Sigmoid colon (tissue), 7 donors: ENCODE results near the gene IGLL5. TPM values are rescaled to one million over a fixed set of nuclear protein-coding genes. Genes with fewer than 3 reads are reported as not detected.

Source experiments
- DNase-seq: peaks from one replicate; pipeline ENCODE4 v3.0.0-alpha.2; 2019
- H3K27ac ChIP-seq, 4 donors: fragments of 200-600 bp; sonication (generic); one replicate each; pipeline ENCODE4 v1.5.1; 2016 to 2019; ENCODE audit warnings: mild to moderate bottlenecking in 1 of 4
- H3K27me3 ChIP-seq, 3 donors: fragments of 200-600 bp; sonication (generic); one replicate each; pipeline ENCODE4 v1.5.1; 2019; ENCODE audit warnings: mild to moderate bottlenecking in 1 of 3
- H3K36me3 ChIP-seq, 4 donors: fragments of 200-600 bp; sonication (generic); one replicate each; pipeline ENCODE4 v1.5.1; 2016 to 2019
- H3K4me1 ChIP-seq, 4 donors: fragments of 200-600 bp; sonication (generic); one replicate each; pipeline ENCODE4 v1.5.1; 2017 to 2019
- H3K4me3 ChIP-seq, 4 donors: fragments of 200-600 bp; sonication (generic); one replicate each; pipeline ENCODE4 v1.5.1; 2017 to 2019; ENCODE audit warnings: mild to moderate bottlenecking in 2 of 4, moderate library complexity in 1 of 4
- H3K9me3 ChIP-seq, 4 donors: fragments of 200-600 bp in 3 of 4; sonication (generic) in 3 of 4; one replicate each; pipeline versions ENCODE4 v1.5.1 to v1.6.1; 2013 to 2019
- CTCF ChIP-seq, 4 experiments: fragments of 450-650 bp in 3 of 4; fragments of 200-600 bp in 1 of 4; IDR thresholded peaks; one replicate each; pipeline ENCODE4 v1.5.1; 2016 to 2019; ENCODE audit warnings: antibody characterized with exemption in 4 of 4, mild to moderate bottlenecking in 3 of 4, moderate library complexity in 2 of 4
- EP300 ChIP-seq, 4 donors: sonication (generic); formaldehyde crosslinking; IDR thresholded peaks; one replicate each; pipeline ENCODE4 v1.6.1; 2017; ENCODE audit warnings: antibody characterized with exemption in 4 of 4
- POLR2A ChIP-seq, 2 donors: fragments of 450-650 bp; IDR thresholded peaks; one replicate each; pipeline ENCODE4 v1.6.1; 2016; ENCODE audit warnings: antibody characterized with exemption in 2 of 2, mild to moderate bottlenecking in 2 of 2, moderate library complexity in 2 of 2
- POLR2AphosphoS5 ChIP-seq, 4 donors: sonication (generic); formaldehyde crosslinking; IDR thresholded peaks; one replicate each; pipeline ENCODE4 v1.6.1; 2017; ENCODE audit warnings: antibody characterized with exemption in 4 of 4
- WGBS, 2 donors: extraction: QIAGEN DNeasy Blood & Tissue Kit; methylation state at CpG; one replicate each; pipeline ENCODE4 v1.1.7; 2013; 5-methylcytosine and 5-hydroxymethylcytosine counted together
- intact Hi-C: fragments of 100-400 bp; cut with DNase I; formaldehyde crosslinking; loops from one replicate; pipeline ENCODE4 v1.15.1; 2023
- polyA plus RNA-seq, 3 donors: library from polyadenylated mRNA; stranded (reverse); fragments of 200-250 nt; gene quantifications; one replicate each; pipeline ENCODE4 v1.2.3, GENCODE V29; 2013
- total RNA-seq, 4 donors: library from RNA; depleted of rRNA; stranded (reverse); fragments of >200 nt; gene quantifications; one replicate each; pipeline ENCODE4 v1.1.0, GENCODE V29; 2016
- donor health status: healthy with polysubstance abuse.
- donor health status: Bipolar disorder and iron deficiency.
- donor health status: healthy.

The IGLL5 gene
- total and polyA plus RNA-seq, 7 donors, result 0.99 to 39.6 (median 14.2) TPM; not detected in 3

GRCh38 chr22:22881116-22882000, 6.3 kb upstream of the IGLL5 start:
- intact Hi-C loops, result no loop called here
- no peaks in the 10 kb centered on the region for H3K27me3 ChIP-seq
- H3K27ac ChIP-seq, result no peak overlapping the region
- H3K4me1 ChIP-seq, result no peaks in the 10 kb centered on the region
- 74 to 77% methylated on average over 10 of the region's 10 CpGs for WGBS, 2 donors
- DNase-seq, result no peak
- TF ChIP-seq POLR2A (IDR thresholded peaks at IDR 0.05) (no peak), EP300 (IDR thresholded peaks at IDR 0.05) (no peak), CTCF (IDR thresholded peaks at IDR 0.05) (no peak), POLR2AphosphoS5 (IDR thresholded peaks at IDR 0.05) (no peak)
- H3K9me3 ChIP-seq, result no peaks in the 10 kb centered on the region
- H3K36me3 ChIP-seq, result no peaks in the 10 kb centered on the region
- no peak overlapping the region for H3K4me3 ChIP-seq

GRCh38 chr22:22882033-22882717, 5.4 kb upstream of the IGLL5 start:
- H3K4me3 ChIP-seq, result no peak overlapping the region
- no peaks in the 10 kb centered on the region for H3K27me3 ChIP-seq
- no peaks in the 10 kb centered on the region for H3K36me3 ChIP-seq
- TF ChIP-seq POLR2AphosphoS5 (IDR thresholded peaks at IDR 0.05) (no peak), EP300 (IDR thresholded peaks at IDR 0.05) (no peak), POLR2A (IDR thresholded peaks at IDR 0.05) (no peak), CTCF (IDR thresholded peaks at IDR 0.05) (no peak)
- intact Hi-C loops, result no loop called here
- no peak for DNase-seq
- 64 to 78% methylated on average over 6 of the region's 6 CpGs for WGBS, 2 donors
- no peaks in the 10 kb centered on the region for H3K9me3 ChIP-seq
- no peak overlapping the region for H3K27ac ChIP-seq
- no peaks in the 10 kb centered on the region for H3K4me1 ChIP-seq

- Histone ChIP-seq H3K36me3 (no peaks in the 10 kb centered on the region), H3K27me3 (peaks cover 0 to 7% (median 0%) of the 10 kb centered on the region in 3 donors), H3K9me3 (no peaks in the 10 kb centered on the region), H3K4me1 (no peaks in the 10 kb centered on the region), H3K4me3 (no peak overlapping the region), H3K27ac (no peak overlapping the region)
- no peak for DNase-seq
- TF ChIP-seq CTCF (IDR thresholded peaks at IDR 0.05) (no peak), EP300 (IDR thresholded peaks at IDR 0.05) (no peak)
- 88 to 94% methylated on average over 11 of the region's 11 CpGs for WGBS, 2 donors
- intact Hi-C loops, result no loop called here
These were observed 4.4 kb upstream of the IGLL5 start for GRCh38 chr22:22883090-22883727.

GRCh38 chr22:22884010-22884887, 3.4 kb upstream of the IGLL5 start:
- intact Hi-C loops, result no loop called here
- 19 to 22% methylated on average over 3 of the region's 3 CpGs for WGBS, 2 donors
- DNase-seq, result no peak
- Histone ChIP-seq H3K4me3 (no peak overlapping the region), H3K4me1 (no peaks in the 10 kb centered on the region), H3K36me3 (no peaks in the 10 kb centered on the region), H3K27me3 (peaks cover 0 to 7% (median 0%) of the 10 kb centered on the region in 3 donors), H3K27ac (no peak overlapping the region), H3K9me3 (no peaks in the 10 kb centered on the region)
- no peak for TF ChIP-seq POLR2AphosphoS5 (IDR thresholded peaks at IDR 0.05)
- TF ChIP-seq CTCF (IDR thresholded peaks at IDR 0.05), result peak in 3 of 4 experiments; percentile 26 to 29 (median 29)
